SK-N-SH (cell line): ENCODE data around the gene METAP1.

Experiments
- POLR2AphosphoS5 ChIP-seq: IDR thresholded peaks from 2 replicates; pipeline ENCODE4 v1.6.1; 2012; ENCODE audit warnings: low read depth, low read length
- RCOR1 ChIP-seq: fragments of 150-350 bp; IDR thresholded peaks from 2 replicates; pipeline ENCODE4 v1.6.1; 2017; ENCODE audit warnings: antibody characterized with exemption, low read length
- SMC3 ChIP-seq: IDR thresholded peaks from 2 replicates; pipeline ENCODE4 v1.6.1; 2012; ENCODE audit warnings: low read depth, low read length, improper control_type of control experiment
- USF2 ChIP-seq: fragments of 150-350 bp; IDR thresholded peaks from 2 replicates; pipeline ENCODE4 v1.6.1; 2017; ENCODE audit warnings: antibody characterized with exemption, low read length, low read depth, borderline replicate concordance
- TF ChIP-seq, protein P1 (sequence below): fragments of 200-600 bp; sonication (generic); IDR thresholded peaks from 2 replicates; pipeline ENCODE4 v1.6.1; 2017; ENCODE audit warnings: antibody characterized with exemption, mild to moderate bottlenecking, moderate library complexity
- TF ChIP-seq, protein P2 (sequence below): IDR thresholded peaks from 2 replicates; pipeline ENCODE4 v1.4.0; 2012; ENCODE audit warnings: low read depth, borderline replicate concordance

DNA sequence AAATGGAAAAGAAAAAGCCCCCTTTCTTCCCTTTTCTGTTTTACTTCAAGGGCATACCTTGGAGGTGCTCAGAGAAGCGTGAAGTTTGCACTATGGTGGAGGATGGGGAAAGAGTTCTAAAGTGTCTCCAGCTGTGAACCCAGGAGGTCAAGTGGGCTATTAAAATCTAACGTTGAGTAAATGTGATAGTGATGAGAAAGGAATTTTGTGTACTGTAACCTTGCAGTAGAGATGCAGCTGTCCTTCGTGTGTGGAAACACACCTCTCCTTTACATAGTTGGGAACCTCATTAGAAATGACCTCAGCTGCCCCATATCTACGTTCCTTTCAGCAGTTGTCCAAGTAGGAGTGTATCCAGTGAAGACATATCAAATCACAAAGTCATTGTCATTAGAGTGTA is 66.6 kb downstream of the METAP1 start:
- TF ChIP-seq POLR2AphosphoS5, result no peak
- TF ChIP-seq USF2, result no peak
- TF ChIP-seq, protein P1, sequence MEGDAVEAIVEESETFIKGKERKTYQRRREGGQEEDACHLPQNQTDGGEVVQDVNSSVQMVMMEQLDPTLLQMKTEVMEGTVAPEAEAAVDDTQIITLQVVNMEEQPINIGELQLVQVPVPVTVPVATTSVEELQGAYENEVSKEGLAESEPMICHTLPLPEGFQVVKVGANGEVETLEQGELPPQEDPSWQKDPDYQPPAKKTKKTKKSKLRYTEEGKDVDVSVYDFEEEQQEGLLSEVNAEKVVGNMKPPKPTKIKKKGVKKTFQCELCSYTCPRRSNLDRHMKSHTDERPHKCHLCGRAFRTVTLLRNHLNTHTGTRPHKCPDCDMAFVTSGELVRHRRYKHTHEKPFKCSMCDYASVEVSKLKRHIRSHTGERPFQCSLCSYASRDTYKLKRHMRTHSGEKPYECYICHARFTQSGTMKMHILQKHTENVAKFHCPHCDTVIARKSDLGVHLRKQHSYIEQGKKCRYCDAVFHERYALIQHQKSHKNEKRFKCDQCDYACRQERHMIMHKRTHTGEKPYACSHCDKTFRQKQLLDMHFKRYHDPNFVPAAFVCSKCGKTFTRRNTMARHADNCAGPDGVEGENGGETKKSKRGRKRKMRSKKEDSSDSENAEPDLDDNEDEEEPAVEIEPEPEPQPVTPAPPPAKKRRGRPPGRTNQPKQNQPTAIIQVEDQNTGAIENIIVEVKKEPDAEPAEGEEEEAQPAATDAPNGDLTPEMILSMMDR, result no peak
- TF ChIP-seq, protein P2, sequence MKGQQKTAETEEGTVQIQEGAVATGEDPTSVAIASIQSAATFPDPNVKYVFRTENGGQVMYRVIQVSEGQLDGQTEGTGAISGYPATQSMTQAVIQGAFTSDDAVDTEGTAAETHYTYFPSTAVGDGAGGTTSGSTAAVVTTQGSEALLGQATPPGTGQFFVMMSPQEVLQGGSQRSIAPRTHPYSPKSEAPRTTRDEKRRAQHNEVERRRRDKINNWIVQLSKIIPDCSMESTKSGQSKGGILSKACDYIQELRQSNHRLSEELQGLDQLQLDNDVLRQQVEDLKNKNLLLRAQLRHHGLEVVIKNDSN, result no peak
- TF ChIP-seq RCOR1, result no peak
- TF ChIP-seq SMC3, result no peak
